ENCODE data around the gene TM4SF5. TPM values are rescaled to one million over a fixed set of nuclear protein-coding genes. Genes with fewer than 3 reads are reported as not detected.

Gene TM4SF5
- total and polyA plus RNA-seq, 2 experiments from 2014 or later = not detected

- peaks cover 23% of the 10 kb centered on the region for H3K27me3 ChIP-seq (replicated peaks; ENCODE audit: insufficient read depth)
- H3F3A ChIP-seq (ENCODE audit: insufficient read depth) = peaks cover 15% of the 10 kb centered on the region
- DNase-seq = peak; percentile 69
- peak within 1 kb of the TSS; percentile 88 for H3K4me2 ChIP-seq (ENCODE audit: unreplicated experiment)
- peak within 1 kb of the TSS; percentile 64 for H3K4me3 ChIP-seq
- peak within 1 kb of the TSS; percentile 50 for H3K9ac ChIP-seq
- H3K36me3 ChIP-seq (ENCODE audit: low read depth) = no peaks in the 10 kb centered on the region
- H3K79me2 ChIP-seq (ENCODE audit: insufficient read depth) = no peaks in the 10 kb centered on the region
- no peak within 1 kb of the TSS for H3K27ac ChIP-seq
- no peak for TF ChIP-seq EZH2 (IDR thresholded peaks at IDR 0.05; ENCODE audit: insufficient read depth, poor library complexity, severe bottlenecking)
- TF ChIP-seq EZH2phosphoT487 (IDR thresholded peaks at IDR 0.05; ENCODE audit: insufficient read depth, low read depth) = no peak
- H3K9me2 ChIP-seq (ENCODE audit: insufficient read depth) = no peaks in the 10 kb centered on the region
- in situ Hi-C loops (cut with MboI) = no loop called here
- WGBS, 2 experiments (ENCODE audit: low coverage in 1 of 2, low lambda C conversion rate in 2 of 2, missing lambda C conversion rate in 2 of 2) = 11% methylated on average over 24 of the region's 24 CpGs
- no peaks in the 10 kb centered on the region for H4K20me1 ChIP-seq (ENCODE audit: insufficient read depth)
- H3K4me1 ChIP-seq (ENCODE audit: insufficient read depth) = peaks cover 19% of the 10 kb centered on the region; the same call in 1 of the 2 replicates
- no peaks in the 10 kb centered on the region for H3K9me3 ChIP-seq (ENCODE audit: low read depth)
- H2AFZ ChIP-seq = peak within 1 kb of the TSS; percentile 84
Observed at GRCh38 chr17:4786106-4786511, 14.4 kb downstream of the TM4SF5 start, which contains the start of gene VMO1. VMO1 (minus strand) TSS chr17:4786364; CDS start chr17:4786352, 12 bp downstream.

- in situ Hi-C loops (cut with MboI) = no loop called here
- peak; percentile 21 for DNase-seq
Observed at GRCh38 chr17:4786516-4786915, 14.8 kb downstream of the TM4SF5 start.

GRCh38 chr17:4788159-4788806 is 16.6 kb downstream of the TM4SF5 start:
- WGBS, 2 experiments (ENCODE audit: low coverage in 1 of 2, low lambda C conversion rate in 2 of 2, missing lambda C conversion rate in 2 of 2) = 86% methylated on average over 14 of the region's 14 CpGs
- no peak for DNase-seq
- Histone ChIP-seq H3K4me3 (no peak overlapping the region), H3K27me3 (replicated peaks; ENCODE audit: insufficient read depth) (peaks cover 11% of the 10 kb centered on the region; the same call in 1 of the 2 replicates), H3K79me2 (ENCODE audit: insufficient read depth) (no peaks in the 10 kb centered on the region), H3K9me3 (ENCODE audit: low read depth) (no peaks in the 10 kb centered on the region), H3F3A (ENCODE audit: insufficient read depth) (peaks cover 15% of the 10 kb centered on the region), H3K4me2 (ENCODE audit: unreplicated experiment) (no peak overlapping the region), H3K4me1 (ENCODE audit: insufficient read depth) (peaks cover 19% of the 10 kb centered on the region; the same call in 1 of the 2 replicates), H3K9me2 (ENCODE audit: insufficient read depth) (no peaks in the 10 kb centered on the region), H4K20me1 (ENCODE audit: insufficient read depth) (no peaks in the 10 kb centered on the region), H3K36me3 (ENCODE audit: low read depth) (no peaks in the 10 kb centered on the region), H3K27ac (no peak overlapping the region), H3K9ac (no peak overlapping the region), H2AFZ (no peak overlapping the region)
- in situ Hi-C loops (cut with MboI) = no loop called here
- TF ChIP-seq EZH2 (IDR thresholded peaks at IDR 0.05; ENCODE audit: insufficient read depth, poor library complexity, severe bottlenecking) (no peak), EZH2phosphoT487 (IDR thresholded peaks at IDR 0.05; ENCODE audit: insufficient read depth, low read depth) (no peak)

More at GRCh38 chr17:4786516-4786915, 14.8 kb downstream of the TM4SF5 start:
- peak overlapping the region; percentile 84 for H2AFZ ChIP-seq
- H4K20me1 ChIP-seq (ENCODE audit: insufficient read depth) = no peaks in the 10 kb centered on the region
- H3F3A ChIP-seq (ENCODE audit: insufficient read depth) = peaks cover 15% of the 10 kb centered on the region
- peak overlapping the region; percentile 88 for H3K4me2 ChIP-seq (ENCODE audit: unreplicated experiment)
- H3K4me3 ChIP-seq = peak overlapping the region; percentile 64
- H3K9me2 ChIP-seq (ENCODE audit: insufficient read depth) = no peaks in the 10 kb centered on the region
- H3K27me3 ChIP-seq (replicated peaks; ENCODE audit: insufficient read depth) = peaks cover 23% of the 10 kb centered on the region
- H3K27ac ChIP-seq = no peak overlapping the region
- no peaks in the 10 kb centered on the region for H3K36me3 ChIP-seq (ENCODE audit: low read depth)
- TF ChIP-seq EZH2 (IDR thresholded peaks at IDR 0.05; ENCODE audit: insufficient read depth, poor library complexity, severe bottlenecking) (no peak), EZH2phosphoT487 (IDR thresholded peaks at IDR 0.05; ENCODE audit: insufficient read depth, low read depth) (no peak)
- H3K79me2 ChIP-seq (ENCODE audit: insufficient read depth) = no peaks in the 10 kb centered on the region
- peak overlapping the region; percentile 6; the same call in 1 of the 2 replicates for H3K9ac ChIP-seq
- H3K4me1 ChIP-seq (ENCODE audit: insufficient read depth) = peaks cover 19% of the 10 kb centered on the region; the same call in 1 of the 2 replicates
- H3K9me3 ChIP-seq (ENCODE audit: low read depth) = no peaks in the 10 kb centered on the region
- 22 to 25% methylated on average over 6 of the region's 6 CpGs for WGBS, 2 experiments (ENCODE audit: low coverage in 1 of 2, low lambda C conversion rate in 2 of 2, missing lambda C conversion rate in 2 of 2)

GRCh38 chr17:4788807-4789700 is 17.4 kb downstream of the TM4SF5 start, which contains the start of gene GLTPD2:
GLTPD2 (plus strand) TSS chr17:4788964; CDS start chr17:4789012, 48 bp downstream.
- Histone ChIP-seq H3K36me3 (ENCODE audit: low read depth) (no peaks in the 10 kb centered on the region), H3F3A (ENCODE audit: insufficient read depth) (peaks cover 15% of the 10 kb centered on the region), H4K20me1 (ENCODE audit: insufficient read depth) (no peaks in the 10 kb centered on the region), H3K9ac (peak within 1 kb of the TSS; percentile 85), H3K27me3 (replicated peaks; ENCODE audit: insufficient read depth) (peaks cover 4% of the 10 kb centered on the region; the same call in 1 of the 2 replicates), H3K4me1 (ENCODE audit: insufficient read depth) (peaks cover 19% of the 10 kb centered on the region; the same call in 1 of the 2 replicates), H3K9me2 (ENCODE audit: insufficient read depth) (no peaks in the 10 kb centered on the region), H3K4me3 (peak within 1 kb of the TSS; percentile 88), H3K9me3 (ENCODE audit: low read depth) (no peaks in the 10 kb centered on the region), H2AFZ (peak within 1 kb of the TSS; percentile 83), H3K27ac (peak within 1 kb of the TSS; percentile 81), H3K79me2 (ENCODE audit: insufficient read depth) (no peaks in the 10 kb centered on the region), H3K4me2 (ENCODE audit: unreplicated experiment) (peak within 1 kb of the TSS; percentile 84)
- WGBS, 2 experiments (ENCODE audit: low coverage in 1 of 2, low lambda C conversion rate in 2 of 2, missing lambda C conversion rate in 2 of 2) = 63 to 66% methylated on average over 57 to 58 of the region's 62 CpGs
- in situ Hi-C loops (cut with MboI) = no loop called here
- TF ChIP-seq EZH2 (IDR thresholded peaks at IDR 0.05; ENCODE audit: insufficient read depth, poor library complexity, severe bottlenecking) = no peak
- TF ChIP-seq EZH2phosphoT487 (IDR thresholded peaks at IDR 0.05; ENCODE audit: insufficient read depth, low read depth) = no peak
- DNase-seq = no peak
